K562 (cell line): ENCODE results near the gene RUNX1. TPM values are rescaled to one million over a fixed set of nuclear protein-coding genes. Genes with fewer than 3 reads are reported as not detected.

Experiments used
- ATAC-seq: fragments of 200-7000 bp; cut with Tn5 transposase; 3 replicates; pipeline ENCODE4 v1.9.1; 2020; ENCODE audit warnings: moderate library complexity
- BruUV-seq: library from RNA; stranded (reverse); fragments of 400-500 nt; replicated peaks from 2 replicates; lab custom pipeline; 2021; lab: Mats Ljungman, UMichigan
- CTCF ChIA-PET: fragments of 300-600 bp; formaldehyde crosslinking; extraction: SDS; loops from one replicate; lab custom pipeline; 2021; ENCODE audit warnings: low intra/inter-chr PET ratio; lab: Yijun Ruan, JAX
- POLR2A ChIA-PET: fragments of 300-600, 350-650 bp; sonication (Branson Sonifier 250); formaldehyde crosslinking; extraction: SDS; loops from one replicate; lab custom pipeline; 2021; ENCODE audit warnings: antibody characterized with exemption, inconsistent platforms; lab: Yijun Ruan, JAX
- DNase-seq, 4 experiments: peaks; one replicate each; pipeline versions ENCODE4 v3.0.0 to v3.0.0-alpha.2; 2011 to 2018; ENCODE audit warnings: low spot score in 3 of 4, mixed read lengths in 3 of 4; ENCODE audit errors: extremely low read depth in 1 of 4
- FAIRE-seq: peaks from 2 replicates; lab custom pipeline; 2011; peaks lifted over from hg19 to GRCh38; lab: Jason Lieb, UNC
- H2AFZ ChIP-seq: 2 replicates; pipeline ENCODE4 v1.6.0; 2011; ENCODE audit warnings: low read depth, low read length, control low read depth, inconsistent platforms
- H3K27ac ChIP-seq: fragments of 200-600 bp; 3 replicates; pipeline ENCODE4 v1.8.0; 2011; ENCODE audit warnings: low read depth, mild to moderate bottlenecking, control low read depth, inconsistent platforms, low read length, moderate library complexity, mixed read lengths; ENCODE audit errors: extremely low read depth
- H3K27me3 ChIP-seq, 2 experiments: fragments of 300-600 bp in 1 of 2; 2 replicates in 1 of 2; 3 replicates in 1 of 2; pipeline versions ENCODE4 v1.6.0 to v1.8.0; 2011; ENCODE audit warnings: inconsistent platforms in 2 of 2, low read length in 2 of 2, mild to moderate bottlenecking in 1 of 2, mixed read lengths in 1 of 2, moderate library complexity in 1 of 2; ENCODE audit not compliant: control insufficient read depth in 2 of 2, insufficient read depth in 2 of 2
- H3K36me3 ChIP-seq: fragments of 300-600 bp; 3 replicates; pipeline ENCODE4 v1.8.0; 2011; ENCODE audit warnings: mild to moderate bottlenecking, low read length, inconsistent platforms; ENCODE audit not compliant: control insufficient read depth, insufficient read depth
- H3K4me1 ChIP-seq, 2 experiments: fragments of 200-600 bp in 1 of 2; replicated peaks in 1 of 2; 2 replicates in 1 of 2; 3 replicates in 1 of 2; pipeline versions ENCODE4 v1.5.1 to v1.8.0; 2011; ENCODE audit warnings: inconsistent platforms in 2 of 2, low read length in 2 of 2, mild to moderate bottlenecking in 1 of 2, mixed read lengths in 1 of 2, moderate library complexity in 1 of 2; ENCODE audit not compliant: control insufficient read depth in 2 of 2, insufficient read depth in 2 of 2
- H3K4me2 ChIP-seq: 2 replicates; pipeline ENCODE4 v1.6.1; 2011; ENCODE audit warnings: low read length, control low read depth, inconsistent platforms, mixed read lengths; ENCODE audit not compliant: insufficient read depth
- H3K4me3 ChIP-seq: fragments of 200-600 bp; sonication (generic), shearing (Covaris generic); 2 replicates; pipeline ENCODE4 v1.5.1; 2016; ENCODE audit warnings: control low read depth, inconsistent platforms
- H3K79me2 ChIP-seq: fragments of 200-600 bp; 3 replicates; pipeline ENCODE4 v1.8.0; 2011; ENCODE audit warnings: low read length, inconsistent platforms; ENCODE audit not compliant: control insufficient read depth, insufficient read depth
- H3K9ac ChIP-seq, 2 experiments: 2 replicates each; pipeline versions ENCODE4 v1.6.0 to v1.6.1; 2011; ENCODE audit warnings: low read depth in 2 of 2, low read length in 2 of 2, control low read depth in 1 of 2, inconsistent platforms in 1 of 2, mild to moderate bottlenecking in 1 of 2, mixed read lengths in 1 of 2; ENCODE audit not compliant: insufficient read depth in 1 of 2
- H3K9me1 ChIP-seq: one replicate; pipeline ENCODE4 v1.6.0; 2011; ENCODE audit warnings: inconsistent platforms, mild to moderate bottlenecking, low read length, moderate library complexity; ENCODE audit not compliant: control insufficient read depth, insufficient read depth
- H3K9me3 ChIP-seq: replicated peaks from 2 replicates; pipeline ENCODE4 v1.5.1; 2011; ENCODE audit warnings: low read depth, low read length, inconsistent platforms; ENCODE audit not compliant: control insufficient read depth, insufficient read depth
- H4K20me1 ChIP-seq: replicated peaks from 2 replicates; pipeline ENCODE4 v1.6.1; 2011; ENCODE audit warnings: low read length, inconsistent platforms, mixed read lengths; ENCODE audit not compliant: control insufficient read depth, insufficient read depth
- ARHGAP35 ChIP-seq: fragments of 450-650 bp; IDR thresholded peaks from 2 replicates; pipeline ENCODE4 v1.6.1; 2018; ENCODE audit not compliant: partially characterized antibody
- ELF2 ChIP-seq: fragments of 250-450 bp; sonication (Bioruptor Pico); IDR thresholded peaks from 2 replicates; pipeline ENCODE4 v1.5.0; 2021; ENCODE audit warnings: mild to moderate bottlenecking
- HIVEP1 ChIP-seq: fragments of 250-450 bp; sonication (Bioruptor Pico); IDR thresholded peaks from 2 replicates; pipeline ENCODE4 v1.4.0; 2020; ENCODE audit warnings: mild to moderate bottlenecking
- KAT2B ChIP-seq: IDR thresholded peaks from one replicate; pipeline ENCODE4 v1.6.1; 2012; ENCODE audit warnings: low read depth, mild to moderate bottlenecking, control low read depth, inconsistent platforms, low read length, moderate library complexity
- MIER1 ChIP-seq: fragments of 450-650 bp; IDR thresholded peaks from 2 replicates; pipeline ENCODE4 v1.6.1; 2016; ENCODE audit warnings: antibody characterized with exemption, mild to moderate bottlenecking, low read depth
- MTF1 ChIP-seq: fragments of 250-450 bp; sonication (Bioruptor Pico); IDR thresholded peaks from 2 replicates; pipeline ENCODE4 v1.9.0; 2021; ENCODE audit warnings: moderate library complexity, mild to moderate bottlenecking, inconsistent platforms, borderline replicate concordance
- PYGO2 ChIP-seq: fragments of 450-650 bp; IDR thresholded peaks from 2 replicates; pipeline ENCODE4 v1.6.1; 2016; ENCODE audit warnings: mild to moderate bottlenecking, missing genetic modification characterization, moderate library complexity, missing compliant biosample characterization
- RAD21 ChIP-seq, 2 experiments: fragments of 250-450 bp in 1 of 2; fragments of 450-650 bp in 1 of 2; sonication (Bioruptor Pico) in 1 of 2; formaldehyde crosslinking in 1 of 2; IDR thresholded peaks in 1 of 2; conservative IDR thresholded peaks in 1 of 2; 2 replicates each; pipeline versions ENCODE4 v1.4.0 to v1.8.0; 2020 to 2022; ENCODE audit warnings: mild to moderate bottlenecking in 2 of 2, moderate library complexity in 1 of 2
- STAT5B ChIP-seq: fragments of 250-450 bp; sonication (Bioruptor Pico); IDR thresholded peaks from 2 replicates; pipeline ENCODE4 v1.8.0; 2021; ENCODE audit warnings: mild to moderate bottlenecking, inconsistent platforms
- TEAD2 ChIP-seq: fragments of 450-650 bp; IDR thresholded peaks from 2 replicates; pipeline ENCODE4 v1.6.1; 2016; ENCODE audit warnings: missing genetic modification characterization, control low read depth, missing compliant biosample characterization
- TGIF2 ChIP-seq: sonication (generic); formaldehyde crosslinking; IDR thresholded peaks from 2 replicates; pipeline ENCODE4 v1.8.1; 2022; ENCODE audit warnings: mild to moderate bottlenecking, missing genetic modification reagents, moderate library complexity
- XRCC4 ChIP-seq: IDR thresholded peaks from one replicate; pipeline ENCODE4 v1.6.1; 2011; ENCODE audit not compliant: insufficient read depth, insufficient read length; ENCODE audit errors: extremely low read depth
- ZNF695 ChIP-seq: fragments of 450-650 bp; formaldehyde crosslinking; IDR thresholded peaks from 2 replicates; pipeline ENCODE4 v1.4.0; 2020; ENCODE audit warnings: mild to moderate bottlenecking, moderate library complexity
- WGBS: fragments of 100-300 bp; shearing (Covaris generic); methylation state at CpG from one replicate; pipeline ENCODE4 v1.1.6; 2016; ENCODE audit warnings: low coverage, mixed read lengths; ENCODE audit not compliant: insufficient coverage; ENCODE audit errors: missing lambda C conversion rate; 5-methylcytosine and 5-hydroxymethylcytosine counted together
- in situ Hi-C: fragments of 300-500 bp; cut with MboI; formaldehyde crosslinking; loops from 4 replicates; pipeline ENCODE4 v1.15.0; 2018; ENCODE audit warnings: inconsistent platforms, mixed read lengths
- intact Hi-C: fragments of 100-400 bp; cut with micrococcal nuclease; formaldehyde crosslinking; loops from 2 replicates; pipeline ENCODE4 v1.14.2; 2022
- polyA plus RNA-seq, 8 experiments: library from polyadenylated mRNA; depleted of rRNA in 4 of 8; stranded (reverse) in 5 of 8; unstranded in 3 of 8; fragments of >200 nt; fragmentation: Nextera tagmentation in 2 of 8; fragmentation: Illumina TruSeq in 1 of 8; extraction: Ambion mirVana in 2 of 8; extraction: Trizol in 1 of 8; gene quantifications; 2 replicates each; pipeline versions ENCODE4 v1.2.1 to v1.2.3, GENCODE V29; 2011 to 2014; ENCODE audit warnings: inconsistent platforms in 1 of 8, missing spikeins in 1 of 8
- total RNA-seq, 7 experiments: library from RNA; depleted of rRNA in 6 of 7; stranded (reverse); fragments of >200 nt in 6 of 7; fragmentation: Illumina TruSeq in 2 of 7; extraction: Trizol in 2 of 7; gene quantifications; 2 replicates each; pipeline versions ENCODE4 v1.2.1 to v1.2.3, GENCODE V29; 2011 to 2021; ENCODE audit warnings: low replicate concordance in 1 of 7
- TF ChIP-seq, protein P1 (sequence below): fragments of 250-450 bp; sonication (Bioruptor Pico); IDR thresholded peaks from 2 replicates; pipeline ENCODE4 v1.5.0; 2020; ENCODE audit warnings: mild to moderate bottlenecking
- TF ChIP-seq, protein P2 (sequence below), 3 experiments: fragments of 200-800 bp in 1 of 3; sonication (Bioruptor generic) in 1 of 3; sonication (generic) in 1 of 3; formaldehyde crosslinking in 1 of 3; IDR thresholded peaks; 2 replicates each; pipeline versions ENCODE4 v1.6.1 to v1.8.0; 2016 to 2022; ENCODE audit warnings: mild to moderate bottlenecking in 2 of 3, missing compliant biosample characterization in 2 of 3, missing genetic modification characterization in 2 of 3, missing genetic modification reagents in 1 of 3

The RUNX1 gene
- total and polyA plus RNA-seq, 9 of the 15 experiments (the other 6 are each of a cell fraction or from before 2014, with no cell fraction given), result 2.2 to 68.6 (median 17.8) TPM

DNA sequence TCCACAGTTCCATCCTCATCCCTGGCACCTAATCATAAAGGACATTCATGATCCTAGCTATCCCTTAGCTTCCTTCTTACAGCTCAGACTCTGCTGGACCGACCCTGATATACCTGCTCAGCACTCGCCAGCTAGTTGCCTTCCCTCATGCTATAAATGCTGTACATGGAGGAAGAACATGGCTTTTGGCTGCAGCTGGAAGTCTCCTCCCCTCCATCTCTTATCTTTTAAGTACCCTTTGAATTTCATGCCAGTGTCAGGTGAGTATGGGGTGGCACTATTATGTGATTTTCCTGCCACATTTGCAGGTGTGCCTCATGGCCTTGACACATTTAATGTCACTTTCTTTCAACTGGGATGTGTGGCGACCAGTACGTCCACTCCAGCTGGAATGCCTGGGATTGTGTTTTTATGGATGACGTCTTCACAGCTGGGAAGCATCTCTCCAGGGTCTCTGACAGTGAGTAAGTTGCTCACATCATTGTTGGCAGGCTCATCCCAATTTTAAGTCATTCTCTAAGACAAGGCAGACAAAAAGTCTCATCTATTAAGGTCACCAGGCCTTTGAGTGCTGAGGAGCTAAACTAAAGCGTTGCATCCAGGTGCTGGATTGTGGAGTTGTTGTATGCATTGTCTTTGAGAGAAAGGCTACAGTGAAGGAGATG is 43.4 kb downstream of the RUNX1 start:
- Histone ChIP-seq H3K9ac (no peak overlapping the region), H4K20me1 (no peaks in the 10 kb centered on the region), H3K4me3 (no peak overlapping the region), H3K27me3 (no peaks in the 10 kb centered on the region), H3K4me2 (no peak overlapping the region), H3K9me3 (no peaks in the 10 kb centered on the region; the same call in 1 of the 2 replicates), H3K4me1 (peaks cover 3 to 25% of the 10 kb centered on the region in 2 experiments; a peak in 4 of 5 replicates), H3K36me3 (no peaks in the 10 kb centered on the region), H2AFZ (peak overlapping the region; percentile 7; the same call in 1 of the 2 replicates), H3K79me2 (no peaks in the 10 kb centered on the region; the same call in 2 of the 3 replicates), H3K9me1 (no peaks in the 10 kb centered on the region), H3K27ac (no peak overlapping the region)
- CTCF ChIA-PET, result no interaction called here
- in situ Hi-C loops, result no loop called here
- intact Hi-C loops, result no loop called here
- TF ChIP-seq RAD21 (CRISPR knock-in tag; conservative IDR thresholded peaks at IDR 0.05 in 1 of 2, IDR thresholded peaks at IDR 0.05 in 1 of 2) (no peak), STAT5B (no peak), KAT2B (no peak), ARHGAP35 (no peak), MTF1 (CRISPR knock-in tag) (no peak), PYGO2 (no peak), HIVEP1 (CRISPR knock-in tag) (no peak), TEAD2 (tag) (no peak), XRCC4 (no peak), ZNF695 (CRISPR knock-in tag) (no peak), ELF2 (CRISPR knock-in tag) (no peak), TGIF2 (CRISPR knock-in tag) (no peak), MIER1 (no peak)
- TF ChIP-seq, protein P1, sequence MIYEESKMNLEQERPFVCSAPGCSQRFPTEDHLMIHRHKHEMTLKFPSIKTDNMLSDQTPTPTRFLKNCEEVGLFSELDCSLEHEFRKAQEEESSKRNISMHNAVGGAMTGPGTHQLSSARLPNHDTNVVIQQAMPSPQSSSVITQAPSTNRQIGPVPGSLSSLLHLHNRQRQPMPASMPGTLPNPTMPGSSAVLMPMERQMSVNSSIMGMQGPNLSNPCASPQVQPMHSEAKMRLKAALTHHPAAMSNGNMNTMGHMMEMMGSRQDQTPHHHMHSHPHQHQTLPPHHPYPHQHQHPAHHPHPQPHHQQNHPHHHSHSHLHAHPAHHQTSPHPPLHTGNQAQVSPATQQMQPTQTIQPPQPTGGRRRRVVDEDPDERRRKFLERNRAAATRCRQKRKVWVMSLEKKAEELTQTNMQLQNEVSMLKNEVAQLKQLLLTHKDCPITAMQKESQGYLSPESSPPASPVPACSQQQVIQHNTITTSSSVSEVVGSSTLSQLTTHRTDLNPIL (CRISPR knock-in tag), result no peak
- TF ChIP-seq, protein P2, sequence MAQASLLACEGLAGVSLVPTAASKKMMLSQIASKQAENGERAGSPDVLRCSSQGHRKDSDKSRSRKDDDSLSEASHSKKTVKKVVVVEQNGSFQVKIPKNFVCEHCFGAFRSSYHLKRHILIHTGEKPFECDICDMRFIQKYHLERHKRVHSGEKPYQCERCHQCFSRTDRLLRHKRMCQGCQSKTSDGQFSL (CRISPR knock-in tag; IDR thresholded peaks at IDR 0.05), result no peak
- TF ChIP-seq, protein P2 (tag; IDR thresholded peaks at IDR 0.05), result no peak
- POLR2A ChIA-PET, result interaction anchor here (0.5 to 2.0 kb wide), 5 partner anchors 11 to 32 kb away, joined by 4 to 5 read pairs (median 4); no protein-coding TSS in a partner anchor
- 79% methylated on average over 6 of the region's 6 CpGs for WGBS
- no peak for DNase-seq
- no peak for ATAC-seq
- no TSS peak for BruUV-seq
- no peak for FAIRE-seq
